ENCODE measurements around the gene UTRN.

UTRN gene

GRCh38 chr6:144332177-144332576, 47.0 kb downstream of the UTRN start:
- no peak overlapping the region for H3K4me3 ChIP-seq (replicated peaks in 1 of 2; ENCODE audit: low read depth in 2 of 2, low read length in 2 of 2)
- no peak for TF ChIP-seq CTCF (IDR thresholded peaks at IDR 0.05; ENCODE audit: low read depth, low read length)
- no peak for DNase-seq (ENCODE audit: low read depth in 2 of 2)

GRCh38 chr6:144334150-144334708, 49.1 kb downstream of the UTRN start:
- no peak overlapping the region for H3K4me3 ChIP-seq (replicated peaks in 1 of 2; ENCODE audit: low read depth in 2 of 2, low read length in 2 of 2)
- no peak for DNase-seq (ENCODE audit: low read depth in 2 of 2)
- no peak for TF ChIP-seq CTCF (IDR thresholded peaks at IDR 0.05; ENCODE audit: low read depth, low read length)

Measured in cardiac fibroblast (primary cell).